ENCODE results near the gene SPEG. TPM values are rescaled to one million over a fixed set of nuclear protein-coding genes. Genes with fewer than 3 reads are reported as not detected.
A peak's percentile ranks its signal among the peaks of the same experiment; 100 is the strongest.

SPEG gene
- total RNA-seq, 1 experiment from 2014 or later: 55.3 TPM

- TF ChIP-seq PRDM15 (CRISPR knock-in tag; IDR thresholded peaks at IDR 0.05): no peak
- peak; percentile 61 for TF ChIP-seq USF2 (CRISPR knock-in tag; IDR thresholded peaks at IDR 0.05)
- TF ChIP-seq E2F4 (CRISPR knock-in tag; IDR thresholded peaks at IDR 0.05; ENCODE audit: borderline replicate concordance, low read depth): no peak
- 0 out of 2 replicates have a peak, but pooled peaks have one; percentile 20 for TF ChIP-seq FOXP4 (CRISPR knock-in tag; IDR thresholded peaks at IDR 0.05)
- TF ChIP-seq ZNF232 (CRISPR knock-in tag; IDR thresholded peaks at IDR 0.05): no peak
- no peak for TF ChIP-seq KAT7 (CRISPR knock-in tag; IDR thresholded peaks at IDR 0.05; ENCODE audit: borderline replicate concordance)
- TF ChIP-seq ZNF281 (CRISPR knock-in tag; IDR thresholded peaks at IDR 0.05): no peak
Measured at GRCh38 chr2:219476652-219477151, 42.1 kb downstream of the SPEG start (continued).

GRCh38 chr2:219477179-219477578 lies 42.5 kb downstream of the SPEG start:
- H3K9me3 Mint-ChIP-seq: no peaks in the 10 kb centered on the region
- H3K36me3 Mint-ChIP-seq: no peaks in the 10 kb centered on the region
- no peaks in the 10 kb centered on the region for H3K27me3 Mint-ChIP-seq (ENCODE audit: low read depth)
- 0 out of 2 replicates have a peak overlapping the region, but pooled peaks have one; percentile 45 for H3K27ac Mint-ChIP-seq
- peak; percentile 26; the same call in 1 of the 2 replicates for TF ChIP-seq ZNF423 (CRISPR knock-in tag; IDR thresholded peaks at IDR 0.05)
- TF ChIP-seq ZNF532 (CRISPR knock-in tag; IDR thresholded peaks at IDR 0.05; ENCODE audit: borderline replicate concordance): no peak
- peak; percentile 97 for TF ChIP-seq ZNF263 (CRISPR knock-in tag; IDR thresholded peaks at IDR 0.05; ENCODE audit: low read depth)
- TF ChIP-seq FOXP1 (CRISPR knock-in tag; IDR thresholded peaks at IDR 0.05; ENCODE audit: borderline replicate concordance): 0 out of 2 replicates have a peak, but pooled peaks have one; percentile 33
- no peak for ATAC-seq
- peaks cover 24% of the 10 kb centered on the region for H3K4me1 Mint-ChIP-seq
- DNase-seq (ENCODE audit: low spot score): no peak
- POLR2A ChIA-PET: interaction anchor here (0.6 to 1.4 kb wide), 3 partner anchors 21 to 43 kb away, joined by 3 to 4 read pairs (median 4); partner anchors contain the start of gene GMPPA
- peak overlapping the region; percentile 68 for H3K4me3 Mint-ChIP-seq
- CTCF ChIA-PET: interaction anchor here (0.5 to 35.9 kb wide), 19 partner anchors 9 to 224 kb away, joined by 3 to 2316 read pairs (median 9); partner anchors contain the start of genes ASIC4, CHPF, DNPEP and GMPPA
